ENCODE results near the gene PPEF2. TPM values are rescaled to one million over a fixed set of nuclear protein-coding genes. Genes with fewer than 3 reads are reported as not detected.

Gene PPEF2
- not detected for total RNA-seq (ENCODE audit: unreplicated experiment)
- long read RNA-seq = 0 reads

GRCh38 chr4:75902352-75902751, at the start of gene PPEF2:
TSS of gene PPEF2 (minus strand) at chr4:75902452. CDS start at chr4:75896325, 6,127 bp downstream.
- TF ChIP-seq, protein P1, sequence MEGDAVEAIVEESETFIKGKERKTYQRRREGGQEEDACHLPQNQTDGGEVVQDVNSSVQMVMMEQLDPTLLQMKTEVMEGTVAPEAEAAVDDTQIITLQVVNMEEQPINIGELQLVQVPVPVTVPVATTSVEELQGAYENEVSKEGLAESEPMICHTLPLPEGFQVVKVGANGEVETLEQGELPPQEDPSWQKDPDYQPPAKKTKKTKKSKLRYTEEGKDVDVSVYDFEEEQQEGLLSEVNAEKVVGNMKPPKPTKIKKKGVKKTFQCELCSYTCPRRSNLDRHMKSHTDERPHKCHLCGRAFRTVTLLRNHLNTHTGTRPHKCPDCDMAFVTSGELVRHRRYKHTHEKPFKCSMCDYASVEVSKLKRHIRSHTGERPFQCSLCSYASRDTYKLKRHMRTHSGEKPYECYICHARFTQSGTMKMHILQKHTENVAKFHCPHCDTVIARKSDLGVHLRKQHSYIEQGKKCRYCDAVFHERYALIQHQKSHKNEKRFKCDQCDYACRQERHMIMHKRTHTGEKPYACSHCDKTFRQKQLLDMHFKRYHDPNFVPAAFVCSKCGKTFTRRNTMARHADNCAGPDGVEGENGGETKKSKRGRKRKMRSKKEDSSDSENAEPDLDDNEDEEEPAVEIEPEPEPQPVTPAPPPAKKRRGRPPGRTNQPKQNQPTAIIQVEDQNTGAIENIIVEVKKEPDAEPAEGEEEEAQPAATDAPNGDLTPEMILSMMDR (IDR thresholded peaks at IDR 0.05; ENCODE audit: unreplicated experiment) = no peak
- H3K27me3 Mint-ChIP-seq (ENCODE audit: unreplicated experiment) = peaks cover under 1% of the 10 kb centered on the region
- peaks cover 4% of the 10 kb centered on the region for H3K36me3 Mint-ChIP-seq (ENCODE audit: low read depth, unreplicated experiment)
- no peak for DNase-seq (ENCODE audit: low spot score)
- no peak within 1 kb of the TSS for H3K4me3 Mint-ChIP-seq (ENCODE audit: unreplicated experiment)
- no peak within 1 kb of the TSS for H3K27ac Mint-ChIP-seq (ENCODE audit: unreplicated experiment)
- H3K9me3 Mint-ChIP-seq (ENCODE audit: unreplicated experiment) = peaks cover 5% of the 10 kb centered on the region
- H3K4me1 Mint-ChIP-seq (ENCODE audit: unreplicated experiment) = no peaks in the 10 kb centered on the region

GRCh38 chr4:75950213-75950815, 48.1 kb upstream of the PPEF2 start:
- Mint-ChIP-seq H3K4me3 (ENCODE audit: unreplicated experiment) (no peak overlapping the region), H3K27me3 (ENCODE audit: unreplicated experiment) (no peaks in the 10 kb centered on the region), H3K36me3 (ENCODE audit: low read depth, unreplicated experiment) (peaks cover 19% of the 10 kb centered on the region), H3K4me1 (ENCODE audit: unreplicated experiment) (no peaks in the 10 kb centered on the region), H3K9me3 (ENCODE audit: unreplicated experiment) (no peaks in the 10 kb centered on the region), H3K27ac (ENCODE audit: unreplicated experiment) (no peak overlapping the region)
- no peak for DNase-seq (ENCODE audit: low spot score)
- TF ChIP-seq, protein P1 (IDR thresholded peaks at IDR 0.05; ENCODE audit: unreplicated experiment) = no peak

DNA sequence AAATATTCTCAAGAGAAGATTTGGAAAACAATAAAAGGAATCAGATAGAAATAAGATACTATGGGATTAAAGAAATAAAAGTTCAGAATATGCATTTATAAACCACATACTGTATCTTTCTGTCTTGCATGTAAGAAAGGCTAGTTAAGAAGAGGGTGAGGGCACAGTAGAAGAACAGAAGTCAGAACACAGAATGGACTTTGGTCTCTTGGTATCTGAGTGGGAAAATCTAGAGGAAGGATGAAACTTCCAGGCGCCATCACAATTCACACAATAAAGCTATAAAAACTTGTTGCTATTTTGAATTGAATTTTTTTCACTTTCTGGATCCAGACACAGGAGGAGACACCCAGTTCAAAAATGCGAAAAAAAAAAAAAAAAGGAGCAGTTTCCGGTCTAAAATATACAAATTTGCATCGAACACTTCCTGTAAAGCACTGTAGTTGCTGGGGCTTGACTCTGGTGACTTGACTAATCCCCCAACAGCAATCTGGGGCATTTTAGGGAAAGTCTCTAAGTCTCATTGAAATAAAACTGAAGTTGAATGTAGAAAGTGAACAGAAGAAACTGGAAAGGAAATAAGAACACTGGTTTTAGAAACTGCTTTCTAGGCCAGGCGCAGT, 46.7 kb upstream of the PPEF2 start:
- H3K36me3 Mint-ChIP-seq (ENCODE audit: low read depth, unreplicated experiment) = peaks cover 19% of the 10 kb centered on the region
- DNase-seq (ENCODE audit: low spot score) = no peak
- H3K9me3 Mint-ChIP-seq (ENCODE audit: unreplicated experiment) = no peaks in the 10 kb centered on the region
- no peak overlapping the region for H3K27ac Mint-ChIP-seq (ENCODE audit: unreplicated experiment)
- H3K4me3 Mint-ChIP-seq (ENCODE audit: unreplicated experiment) = no peak overlapping the region
- TF ChIP-seq, protein P1 (IDR thresholded peaks at IDR 0.05; ENCODE audit: unreplicated experiment) = no peak
- no peaks in the 10 kb centered on the region for H3K4me1 Mint-ChIP-seq (ENCODE audit: unreplicated experiment)
- H3K27me3 Mint-ChIP-seq (ENCODE audit: unreplicated experiment) = no peaks in the 10 kb centered on the region

- peak within 1 kb of the TSS; percentile 93 for H3K4me3 Mint-ChIP-seq (ENCODE audit: unreplicated experiment)
- H3K27me3 Mint-ChIP-seq (ENCODE audit: unreplicated experiment) = peaks cover 8% of the 10 kb centered on the region
- peaks cover 7% of the 10 kb centered on the region for H3K4me1 Mint-ChIP-seq (ENCODE audit: unreplicated experiment)
- DNase-seq (ENCODE audit: low spot score) = peak; percentile 77
- H3K9me3 Mint-ChIP-seq (ENCODE audit: unreplicated experiment) = no peaks in the 10 kb centered on the region
- no peak within 1 kb of the TSS for H3K27ac Mint-ChIP-seq (ENCODE audit: unreplicated experiment)
- TF ChIP-seq, protein P1 (IDR thresholded peaks at IDR 0.05; ENCODE audit: unreplicated experiment) = no peak
- H3K36me3 Mint-ChIP-seq (ENCODE audit: low read depth, unreplicated experiment) = peaks cover 3% of the 10 kb centered on the region
These were observed 38.5 kb upstream of the PPEF2 start, which contains the start of gene NAAA for GRCh38 chr4:75940692-75941253. TSS of gene NAAA (minus strand) at chr4:75941013. CDS start at chr4:75940949, 64 bp downstream.
